Frontal cortex (tissue), 4 donors: Measurements from ENCODE around the gene TRAP1. TPM values are rescaled to one million over a fixed set of nuclear protein-coding genes. Genes with fewer than 3 reads are reported as not detected.

Experiments
- DNase-seq, 2 donors: peaks; one replicate each; pipeline ENCODE4 v3.0.0; 2012; ENCODE audit warnings: low spot score in 2 of 2
- FAIRE-seq: peaks from 2 replicates; lab custom pipeline; 2012; peaks lifted over from hg19 to GRCh38; lab: Jason Lieb, UNC
- total RNA-seq: library from RNA; depleted of rRNA; stranded (reverse); fragments of >200 nt; gene quantifications from one replicate; pipeline ENCODE4 v1.2.3, GENCODE V29; 2014
- donor health status: control.
- donor health status: control.
- donor health status: control.

The TRAP1 gene
- 77.9 TPM for total RNA-seq

DNA sequence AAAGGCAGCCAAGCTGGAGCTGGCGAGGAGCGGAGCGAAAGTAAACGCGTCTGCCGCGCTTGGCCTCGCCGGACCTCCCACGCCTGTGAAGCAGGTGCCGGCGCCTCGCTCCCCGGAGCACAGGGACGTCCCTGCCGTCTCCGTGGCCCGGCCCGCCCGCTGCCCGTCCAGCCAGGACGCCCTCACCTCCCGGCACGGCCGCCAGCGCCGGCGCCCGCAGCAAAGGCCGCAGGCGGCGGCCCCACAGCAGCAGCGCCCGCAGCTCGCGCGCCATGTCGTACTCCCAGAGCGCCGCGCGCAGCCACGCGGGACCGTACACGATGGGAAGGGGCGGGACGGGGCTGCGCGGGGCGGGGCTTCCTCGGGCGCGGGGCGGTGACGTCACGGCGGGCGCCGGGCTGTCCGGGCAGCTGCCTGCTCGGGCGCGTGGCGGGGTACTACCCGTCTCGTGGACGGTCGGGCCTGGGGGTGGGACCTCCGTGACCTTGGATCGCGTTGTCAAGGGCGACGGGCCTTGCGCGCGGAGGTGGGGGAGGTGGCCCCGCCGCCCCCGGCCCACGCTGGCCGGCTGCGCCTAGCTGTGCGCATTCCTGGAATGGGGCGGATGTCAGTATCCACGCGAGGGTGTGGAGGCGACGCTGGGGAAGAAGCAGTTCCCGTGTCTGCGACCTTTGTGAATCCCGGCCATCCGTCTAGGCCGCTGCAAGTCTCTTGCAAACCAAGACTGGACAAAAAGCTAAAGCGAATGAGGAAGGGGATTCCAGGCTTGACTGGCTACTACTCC, at the start of gene TRAP1:
Gene TRAP1 (minus strand): TSS at position 290 of the 784 bp plus-strand sequence. CDS start 16 bp downstream, at position 274.
- peak; percentile 97 to 98 for DNase-seq
- FAIRE-seq: no peak

DNA sequence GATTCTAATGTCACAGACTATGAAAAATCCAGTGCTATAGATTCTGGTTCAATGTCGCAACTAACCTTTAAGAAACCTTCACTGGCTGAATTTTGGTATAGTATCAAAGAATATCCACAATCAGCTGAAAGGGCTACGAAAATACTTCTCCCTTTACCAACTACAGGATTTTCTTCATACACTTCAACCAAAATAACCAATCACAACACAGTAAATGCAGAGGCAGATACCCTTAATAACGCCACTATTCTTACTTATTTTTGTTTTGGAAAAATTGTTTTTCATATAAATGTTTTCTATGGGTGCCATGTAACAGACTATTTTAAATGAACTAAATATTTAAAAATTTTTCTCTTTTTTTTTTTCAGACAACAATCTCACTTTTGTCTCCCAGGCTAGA, 48.9 kb upstream of the TRAP1 start:
- DNase-seq (no peak), FAIRE-seq (no peak)

DNA sequence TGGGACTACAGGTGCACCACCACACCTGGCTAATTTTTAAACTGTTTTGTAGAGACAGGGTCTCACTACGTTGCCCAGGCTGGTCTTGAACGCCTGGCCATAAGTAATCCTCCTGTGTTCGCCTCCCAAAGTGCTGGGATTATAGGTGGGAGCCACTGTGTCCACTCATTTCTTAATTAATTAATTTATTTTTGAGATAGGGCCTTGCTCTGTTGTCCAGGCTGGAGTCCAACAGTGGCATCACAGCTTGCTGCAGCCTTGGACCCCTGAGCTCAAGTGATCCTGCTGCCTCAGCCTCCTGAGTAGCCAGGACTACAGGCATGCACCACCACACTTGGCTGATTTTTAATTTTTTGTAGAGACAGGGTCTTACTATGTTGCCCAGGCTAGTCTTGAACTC, 47.1 kb upstream of the TRAP1 start:
- FAIRE-seq (no peak), DNase-seq (no peak)

DNA sequence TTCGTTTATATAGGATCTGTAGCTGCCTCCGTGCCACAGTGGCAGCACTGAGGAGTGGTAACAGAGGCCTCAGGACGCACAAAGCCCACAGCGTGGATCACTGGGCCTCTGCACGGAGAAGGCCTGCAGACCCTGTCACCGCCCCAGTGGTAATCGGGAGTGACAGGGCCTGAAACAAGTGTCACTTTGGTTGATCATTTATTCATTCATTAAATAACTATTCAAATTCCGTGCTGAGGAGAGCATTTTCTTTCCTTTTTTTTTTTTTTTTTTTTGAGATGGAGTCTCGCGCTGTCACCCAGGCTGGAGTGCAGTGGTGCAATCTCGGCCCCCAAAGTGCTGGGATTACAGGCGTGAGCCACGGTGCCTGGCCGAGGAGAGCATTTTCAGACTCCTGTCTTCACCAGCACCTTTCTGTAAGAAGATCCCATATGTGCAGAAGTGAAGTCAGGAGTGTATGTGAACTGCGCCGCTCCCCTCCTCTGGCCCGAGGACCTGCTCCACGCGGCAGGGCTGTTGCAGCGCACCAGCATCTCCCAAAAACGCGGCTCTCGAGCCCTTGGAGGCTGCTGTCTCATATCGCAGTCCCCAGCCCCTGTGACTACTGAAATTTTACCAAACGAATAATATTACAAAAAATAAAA, 44.9 kb upstream of the TRAP1 start:
- no peak for FAIRE-seq
- peak in 1 of 2 donors; percentile 23 for DNase-seq

DNA sequence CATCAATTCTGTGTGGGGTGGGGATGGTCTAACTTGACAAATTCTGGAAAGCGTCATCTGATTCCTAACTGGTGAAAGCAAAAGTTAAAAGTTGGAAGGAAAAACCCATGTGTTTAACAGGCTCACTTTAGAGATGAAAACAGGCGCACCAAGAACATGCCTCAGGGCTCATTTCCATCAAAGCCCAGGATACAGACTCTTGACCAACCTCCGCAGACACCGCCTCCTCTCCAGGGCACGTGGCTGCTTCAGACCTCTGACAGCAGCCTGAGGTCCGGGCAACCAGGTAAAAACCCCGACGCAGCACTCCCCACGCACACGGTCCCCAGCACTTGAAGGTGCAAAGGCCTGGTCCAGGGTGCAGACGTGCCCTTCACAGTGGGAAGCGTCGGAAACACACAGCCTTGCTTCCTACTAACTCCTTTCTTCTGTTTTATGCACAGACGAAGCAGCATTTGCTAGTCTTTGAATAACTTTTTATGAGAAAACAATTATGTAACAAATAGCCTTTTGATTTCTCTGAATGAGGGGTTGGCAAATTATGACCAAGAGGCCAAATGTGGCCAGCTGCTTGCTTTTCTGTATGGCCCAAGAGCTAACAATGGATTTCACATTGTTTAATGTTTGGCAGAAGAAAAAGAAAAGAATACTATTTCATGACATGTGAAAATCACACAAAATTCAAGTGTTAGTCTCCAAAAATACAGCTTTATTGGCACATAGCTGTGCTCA, 44.2 kb upstream of the TRAP1 start:
- DNase-seq: peak in 1 of 2 donors; percentile 30

DNA sequence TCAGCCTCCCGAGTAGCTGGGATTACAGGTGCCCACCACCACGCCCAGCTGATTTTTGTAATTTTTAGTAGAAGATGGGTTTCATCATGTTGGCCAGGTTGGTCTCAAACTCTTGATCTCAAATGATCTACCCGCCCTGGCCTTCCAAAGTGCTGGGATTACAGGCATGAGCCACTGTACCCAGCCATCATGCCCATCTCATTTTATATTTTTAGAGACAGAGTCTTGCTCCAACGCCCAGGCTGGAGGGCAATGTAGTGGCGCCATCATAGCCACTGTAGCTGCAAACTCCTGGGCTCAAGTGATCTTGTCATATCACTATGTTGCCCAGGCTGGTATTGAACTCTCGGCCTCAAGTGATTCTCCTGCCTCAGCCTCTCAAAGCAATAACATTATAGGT, 43.2 kb upstream of the TRAP1 start:
- FAIRE-seq (no peak), DNase-seq (no peak)

More for the DNA sequence above, 44.2 kb upstream of the TRAP1 start:
- FAIRE-seq: no peak

DNA sequence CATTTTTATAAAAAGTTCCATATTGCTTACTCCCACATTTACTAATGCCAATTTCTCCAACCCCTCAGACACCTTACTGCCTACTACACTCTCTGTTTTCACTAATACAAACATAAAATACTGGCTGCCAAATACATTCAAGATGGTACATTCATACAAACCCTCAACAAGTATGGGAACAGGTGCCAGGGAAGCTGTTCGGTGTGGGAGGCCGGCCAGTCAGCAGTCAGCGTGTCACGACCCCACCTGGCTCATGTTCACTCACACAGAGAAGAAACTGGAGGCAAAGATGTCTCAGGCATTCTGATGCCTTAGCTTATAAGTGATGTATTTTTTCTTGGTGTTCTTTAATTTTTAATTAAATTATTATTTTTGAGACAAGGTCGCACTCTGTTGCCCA, 42.4 kb upstream of the TRAP1 start:
- DNase-seq: no peak
- FAIRE-seq: no peak

DNA sequence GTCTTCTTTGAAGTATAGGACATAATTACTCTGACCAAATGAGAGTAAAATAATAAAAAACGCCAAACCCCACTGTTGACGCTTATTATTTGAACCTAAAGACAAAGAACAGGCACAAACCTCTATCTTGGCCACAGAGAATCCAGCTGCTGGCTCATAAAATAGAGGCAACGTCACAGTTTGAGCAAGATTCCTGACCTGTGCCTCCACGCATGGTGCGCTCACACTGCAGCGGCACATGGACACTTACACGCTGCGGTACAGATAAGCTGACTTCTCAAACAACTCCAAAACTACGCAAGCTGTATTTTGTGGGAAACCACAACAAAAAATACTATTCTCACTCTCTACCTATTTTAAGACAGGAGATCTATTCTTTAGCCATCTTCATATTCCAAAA, 38.8 kb upstream of the TRAP1 start:
- DNase-seq: no peak

DNA sequence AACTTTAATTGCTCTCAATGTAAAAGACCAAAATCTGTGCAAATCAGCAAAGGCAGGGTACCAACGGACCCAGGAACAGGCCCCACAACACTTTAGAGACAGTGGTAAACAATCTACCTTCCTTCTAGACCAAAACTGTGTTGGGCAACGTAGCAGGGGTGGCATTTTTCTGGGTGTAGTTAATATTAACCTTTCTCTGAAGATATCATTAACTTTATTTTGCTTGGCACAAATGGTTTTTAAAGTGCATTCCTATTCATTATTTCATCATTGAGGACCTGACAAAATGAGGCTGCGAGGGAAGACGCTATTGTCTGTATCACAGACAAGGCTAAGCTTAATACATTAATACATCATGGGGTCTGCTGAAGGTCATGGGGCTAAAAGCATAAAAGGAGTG, 37.9 kb upstream of the TRAP1 start:
- FAIRE-seq (no peak), DNase-seq (no peak)

More for the DNA sequence above, 38.8 kb upstream of the TRAP1 start:
- no peak for FAIRE-seq

DNA sequence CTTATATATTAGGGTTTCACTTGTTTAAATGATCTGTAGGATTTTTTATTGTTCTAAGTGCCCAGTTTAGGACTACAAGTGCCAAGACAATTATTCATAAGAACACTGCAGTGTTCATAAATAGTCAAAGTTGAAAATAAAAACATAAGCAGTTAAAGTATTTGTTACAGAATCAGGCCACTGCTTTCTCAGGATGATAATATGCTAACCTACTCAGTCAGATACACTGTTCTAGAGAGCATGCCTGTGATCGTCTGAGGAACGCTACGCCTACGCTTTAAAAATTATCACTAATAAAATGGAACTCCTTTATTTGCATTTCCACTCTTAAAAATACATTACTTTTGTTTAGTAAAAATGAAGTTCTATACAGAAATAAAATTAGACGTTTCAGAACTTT, 37.4 kb upstream of the TRAP1 start:
- no peak for DNase-seq
- FAIRE-seq: no peak

DNA sequence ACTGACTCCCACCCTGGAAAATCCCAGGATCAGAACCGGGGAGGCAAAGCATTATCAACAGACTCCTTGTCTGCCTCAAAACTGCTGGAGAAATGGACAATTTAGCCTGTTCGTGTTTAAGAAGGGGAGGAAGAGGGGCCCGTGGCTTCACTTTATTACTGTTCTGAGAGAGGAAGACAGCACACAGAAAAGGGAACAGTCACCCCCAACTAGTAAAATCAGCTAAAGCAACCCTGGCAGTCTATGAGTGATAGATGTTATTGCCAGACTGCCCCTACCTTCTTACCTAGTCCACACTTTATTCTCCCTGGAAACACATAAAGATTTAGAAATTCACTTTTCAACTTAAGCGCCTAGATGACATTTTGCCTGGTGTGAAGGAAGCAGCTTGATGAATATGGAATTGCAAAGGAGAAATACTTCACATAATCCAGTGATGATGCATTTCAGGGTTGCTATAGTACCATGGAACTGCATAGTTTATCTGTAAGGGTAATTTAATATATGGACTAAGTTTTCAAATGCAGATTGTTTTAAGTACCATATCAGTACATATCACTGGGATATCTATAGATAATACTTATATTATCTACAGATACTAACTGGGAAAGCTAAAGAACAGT, 36.9 kb upstream of the TRAP1 start:
- FAIRE-seq: no peak
- DNase-seq: no peak

DNA sequence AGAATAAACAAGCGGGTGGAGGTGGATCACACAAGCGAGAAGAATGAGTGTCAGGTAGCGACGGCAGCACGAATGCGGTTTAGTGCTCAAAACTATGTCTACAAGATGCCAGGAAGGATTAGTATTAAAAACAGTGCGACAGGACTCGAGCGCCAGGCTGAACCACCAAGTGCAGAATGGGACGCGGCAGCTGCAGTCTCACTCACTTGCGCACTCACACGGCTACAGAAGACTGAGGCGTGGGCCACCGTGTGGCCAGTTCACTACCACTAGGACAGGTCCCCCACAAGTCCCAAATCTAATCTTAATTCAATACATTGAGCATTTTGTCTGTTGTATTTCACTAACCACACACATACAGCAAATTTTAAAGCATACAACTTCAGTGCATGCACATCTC, 35.7 kb upstream of the TRAP1 start:
- no peak for FAIRE-seq
- no peak for DNase-seq

DNA sequence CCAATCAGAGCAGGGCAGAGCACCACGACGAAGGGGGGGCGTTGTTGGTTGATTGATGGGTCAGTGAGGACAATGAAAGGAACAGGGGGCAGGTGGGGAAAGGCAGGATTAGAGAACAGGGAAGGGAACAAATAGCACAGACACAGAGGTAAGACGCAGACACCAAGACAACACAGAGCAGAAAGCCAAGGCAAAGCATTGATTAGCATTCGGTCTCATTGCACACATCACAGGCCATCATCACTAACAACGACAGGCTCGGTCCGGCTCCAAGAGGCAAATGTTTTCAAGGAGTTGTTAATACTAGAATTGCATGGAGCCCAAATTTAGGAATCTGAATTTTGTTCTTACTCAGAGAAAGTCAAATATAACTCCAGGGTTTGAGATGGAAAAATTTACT, 34.6 kb upstream of the TRAP1 start:
- FAIRE-seq: no peak
- DNase-seq: no peak

DNA sequence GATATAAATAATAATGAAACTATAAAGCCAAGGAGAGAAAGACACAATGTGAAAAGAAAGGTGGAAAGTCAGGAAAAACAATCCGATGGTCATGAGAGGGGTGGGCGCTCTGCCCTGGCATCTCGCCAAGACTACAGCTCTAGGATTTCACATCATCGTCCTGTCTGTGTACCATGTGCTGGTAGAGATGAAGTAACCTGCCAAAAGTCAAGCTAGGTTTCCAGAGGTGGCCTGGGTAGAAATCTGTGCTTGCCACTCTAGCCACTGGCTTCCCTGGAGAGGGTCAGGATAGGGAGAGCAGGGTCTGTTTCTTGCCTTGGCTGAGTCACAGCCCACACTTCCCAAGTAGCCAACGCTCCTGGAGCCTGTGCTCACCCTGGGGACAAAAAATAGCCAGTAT, 31.0 kb upstream of the TRAP1 start:
- no peak for FAIRE-seq
- no peak for DNase-seq

DNA sequence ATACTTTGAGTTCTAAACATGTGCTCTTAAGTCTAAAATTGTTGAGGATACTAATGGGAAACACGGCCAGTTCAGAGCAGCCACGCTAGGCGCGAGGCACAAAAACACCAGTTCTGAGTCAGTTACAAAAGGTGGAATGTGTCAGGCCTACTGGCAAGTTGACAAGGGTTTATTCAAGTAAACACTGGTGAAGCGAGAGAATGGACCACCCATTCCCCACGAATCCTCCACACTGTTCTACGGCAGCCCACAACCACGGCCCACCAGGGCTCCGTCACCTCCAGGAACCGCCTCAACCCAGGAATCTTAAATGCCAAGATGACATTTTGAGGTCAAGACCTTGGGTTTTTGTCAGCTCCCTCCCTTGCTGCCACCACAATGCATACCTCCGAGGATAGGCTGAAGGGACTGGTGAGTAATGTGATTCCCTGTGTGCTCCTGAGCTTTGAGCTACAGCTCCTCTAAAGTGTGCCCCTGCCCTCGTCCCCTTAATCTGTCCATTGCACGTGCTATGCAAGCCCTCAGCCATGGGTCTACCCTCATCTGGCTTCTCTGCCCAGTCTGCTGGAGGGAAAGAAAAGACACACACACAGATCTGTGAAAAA, 28.5 kb upstream of the TRAP1 start:
- FAIRE-seq (no peak), DNase-seq (no peak)

DNA sequence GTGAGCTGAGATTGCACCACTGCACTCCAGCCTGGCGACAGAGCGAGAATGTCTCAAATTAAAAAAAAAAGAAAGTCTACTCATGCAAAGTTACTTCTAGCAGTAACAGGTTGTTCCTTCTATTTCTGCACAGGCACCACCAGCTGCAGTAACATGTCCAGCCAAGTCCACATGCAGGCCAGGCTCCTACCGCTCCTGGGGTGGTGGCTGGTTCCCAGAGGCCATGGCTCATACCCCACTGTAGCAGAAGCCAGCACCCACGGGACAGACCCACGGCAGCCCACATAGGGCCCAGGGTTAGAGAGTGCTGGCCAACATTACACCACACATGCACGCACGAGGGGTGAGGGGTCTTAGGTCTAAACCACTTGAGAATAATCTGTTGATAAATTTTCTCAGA, 26.7 kb upstream of the TRAP1 start:
- FAIRE-seq (no peak), DNase-seq (no peak)

DNA sequence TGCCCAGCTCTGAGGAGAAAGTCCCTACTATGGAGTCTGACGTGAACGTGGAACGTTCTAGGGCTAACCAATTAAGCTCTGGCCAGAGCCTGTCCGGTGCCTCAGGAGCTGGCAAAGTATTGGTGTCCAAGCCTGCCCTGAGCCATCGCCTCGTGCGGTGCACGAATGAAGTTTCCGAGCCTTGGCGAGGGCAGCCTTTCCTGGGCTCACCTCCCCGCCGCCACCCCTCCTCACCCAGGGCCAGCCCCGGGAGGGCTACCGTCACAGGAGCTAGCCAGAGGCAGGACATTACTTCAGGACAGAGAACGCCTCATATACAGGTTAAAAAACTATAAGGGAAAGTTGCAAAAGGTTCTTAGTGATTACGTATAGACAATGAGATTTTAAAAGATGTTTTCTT, 23.6 kb upstream of the TRAP1 start:
- FAIRE-seq (no peak), DNase-seq (no peak)

DNA sequence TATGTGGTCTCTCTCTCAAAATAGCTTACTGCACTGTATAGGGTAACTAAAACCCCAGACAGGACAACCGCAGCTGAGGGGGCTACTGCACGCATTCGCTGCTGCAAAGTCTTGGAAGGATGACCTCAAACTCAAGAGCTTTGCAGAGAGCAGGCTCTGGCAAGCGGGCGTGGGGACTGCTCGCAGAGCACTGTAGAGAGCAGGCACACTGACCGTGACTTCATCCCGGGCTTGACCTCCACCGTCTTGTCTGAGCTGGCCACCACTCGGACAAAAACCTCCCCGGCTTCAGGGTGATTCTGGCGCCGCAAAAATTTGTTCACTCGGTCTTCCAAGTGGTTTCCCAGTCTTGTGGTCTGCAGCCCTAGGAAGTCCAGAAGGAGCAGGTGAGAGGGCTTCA, 22.9 kb upstream of the TRAP1 start:
- FAIRE-seq: no peak
- DNase-seq: no peak

DNA sequence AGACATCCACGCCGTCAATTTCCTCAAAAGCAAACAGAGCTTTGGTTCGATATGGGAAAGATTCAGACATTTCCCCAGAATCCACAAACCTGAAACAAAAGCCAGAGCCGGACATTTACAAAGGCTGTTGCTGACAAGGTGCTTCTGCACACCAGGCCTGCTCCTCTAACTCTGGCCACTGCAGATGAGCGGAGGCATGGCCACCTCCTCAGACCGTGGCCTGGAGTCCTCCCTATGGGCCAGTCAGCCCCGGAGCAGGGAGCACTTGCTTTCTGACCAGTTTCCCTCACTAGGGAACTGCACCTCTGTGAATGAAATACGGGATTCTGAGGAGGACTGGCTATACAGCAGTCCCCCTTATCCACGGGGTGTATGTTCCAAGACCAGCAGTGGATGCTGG, 22.3 kb upstream of the TRAP1 start:
- FAIRE-seq (no peak), DNase-seq (no peak)

DNA sequence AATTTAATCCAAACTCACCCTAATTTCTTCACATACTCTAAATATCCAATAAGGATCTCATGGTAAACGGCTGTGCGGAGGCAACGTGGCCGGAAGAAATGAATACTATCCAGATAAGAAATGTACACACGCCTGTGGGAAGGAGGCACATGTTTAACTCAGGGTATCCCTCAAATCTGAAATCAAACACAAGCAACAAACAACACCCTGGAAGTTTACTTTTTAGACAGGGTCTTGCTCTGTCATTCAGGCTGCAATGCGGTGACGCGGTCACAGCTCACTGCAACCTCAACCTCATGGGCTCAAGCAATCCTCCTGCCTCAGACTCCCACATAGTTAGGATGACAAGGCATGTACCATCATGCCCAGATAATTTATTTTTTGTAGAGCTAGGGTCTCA, 21.2 kb upstream of the TRAP1 start:
- DNase-seq (no peak), FAIRE-seq (no peak)
